SH-SY5Y (cell line): ENCODE results near the gene MBD2.

ENCODE experiments used
- GATA2 ChIP-seq: IDR thresholded peaks from 2 replicates; pipeline ENCODE4 v1.6.1; 2011; ENCODE audit warnings: mild to moderate bottlenecking, low read depth, low read length
- GATA3 ChIP-seq: IDR thresholded peaks from 2 replicates; pipeline ENCODE4 v1.6.1; 2011; ENCODE audit warnings: low read depth, mild to moderate bottlenecking, low read length, moderate library complexity

- TF ChIP-seq GATA2 (no peak), GATA3 (no peak)
These were observed 27.3 kb upstream of the MBD2 start for GRCh38 chr18:54251606-54252390.
